HG03469 (cell line): Measurements from ENCODE around the gene PRKCE.

Experiments
- ATAC-seq: cut with Tn5 transposase; IDR thresholded peaks from one replicate; pipeline ENCODE4 v1.9.1; 2021; ENCODE audit warnings: mild to moderate bottlenecking, moderate library complexity, moderate number of reproducible peaks; ENCODE audit not compliant: unreplicated experiment

PRKCE gene

DNA sequence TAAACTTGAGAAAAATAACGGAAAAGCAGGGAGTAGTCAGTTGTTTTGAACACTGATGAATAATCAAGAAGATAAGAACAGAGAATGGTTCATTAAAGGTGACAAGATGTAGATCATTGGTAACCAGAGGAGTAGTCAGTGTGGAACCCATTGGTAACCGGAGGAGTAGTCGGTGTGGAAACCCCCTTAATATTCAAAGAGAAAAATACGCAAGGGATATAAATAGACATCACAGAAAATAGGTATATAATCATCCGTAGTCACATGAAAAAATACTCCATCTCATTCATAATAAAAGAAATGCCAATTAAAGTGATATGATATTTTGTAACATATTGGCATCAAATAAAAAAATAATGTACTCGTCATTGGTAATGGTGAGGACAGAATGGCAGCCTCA lies 575.1 kb downstream of the PRKCE start:
- ATAC-seq, result no peak

DNA sequence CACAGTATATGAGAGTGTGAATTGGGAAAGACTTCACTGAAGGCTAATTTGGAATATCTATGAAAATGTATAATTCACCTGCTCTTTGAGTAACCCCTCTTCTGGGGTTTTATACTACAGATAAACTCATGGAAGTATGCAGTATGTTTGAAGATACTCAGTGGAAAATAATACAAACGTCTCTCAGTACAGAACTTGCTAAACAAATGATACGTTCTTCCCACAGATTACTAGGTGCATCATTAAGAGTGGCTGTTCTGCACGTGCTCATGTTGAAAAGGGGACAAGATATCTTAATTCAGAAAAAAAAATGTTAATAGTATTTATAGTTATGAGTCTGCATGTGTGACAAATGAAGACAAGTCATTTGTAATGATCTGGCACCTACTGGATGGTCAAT lies 575.5 kb downstream of the PRKCE start:
- ATAC-seq, result no peak

DNA sequence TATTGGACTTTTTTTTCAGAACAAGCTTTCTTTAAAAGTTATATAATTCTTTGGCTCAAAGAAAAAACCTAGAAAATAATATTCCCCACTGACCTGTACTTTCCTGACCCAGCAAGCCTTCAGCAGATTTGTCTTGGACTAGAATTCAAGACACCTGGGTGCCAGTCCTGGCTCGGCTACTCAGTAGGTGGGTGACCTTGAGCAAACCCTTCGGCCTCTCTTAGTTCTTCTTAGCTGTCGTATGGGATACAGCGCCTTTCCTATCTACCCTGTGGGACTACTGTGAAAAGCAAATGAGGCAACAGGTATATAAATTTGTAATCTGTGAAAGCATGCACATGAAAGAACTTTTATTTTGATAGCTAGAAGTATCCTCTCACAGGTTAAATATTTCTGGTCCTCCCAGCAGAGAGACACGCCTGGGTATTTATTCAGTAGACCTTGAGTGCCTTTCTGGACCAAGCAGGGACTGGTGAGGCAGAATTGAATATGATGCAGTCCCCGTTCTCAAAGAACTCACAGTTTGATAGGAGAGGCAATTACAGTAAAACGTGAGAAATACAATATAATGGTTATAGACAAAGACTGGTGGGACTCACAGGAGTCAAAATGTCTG lies 576.3 kb downstream of the PRKCE start:
- no peak for ATAC-seq

DNA sequence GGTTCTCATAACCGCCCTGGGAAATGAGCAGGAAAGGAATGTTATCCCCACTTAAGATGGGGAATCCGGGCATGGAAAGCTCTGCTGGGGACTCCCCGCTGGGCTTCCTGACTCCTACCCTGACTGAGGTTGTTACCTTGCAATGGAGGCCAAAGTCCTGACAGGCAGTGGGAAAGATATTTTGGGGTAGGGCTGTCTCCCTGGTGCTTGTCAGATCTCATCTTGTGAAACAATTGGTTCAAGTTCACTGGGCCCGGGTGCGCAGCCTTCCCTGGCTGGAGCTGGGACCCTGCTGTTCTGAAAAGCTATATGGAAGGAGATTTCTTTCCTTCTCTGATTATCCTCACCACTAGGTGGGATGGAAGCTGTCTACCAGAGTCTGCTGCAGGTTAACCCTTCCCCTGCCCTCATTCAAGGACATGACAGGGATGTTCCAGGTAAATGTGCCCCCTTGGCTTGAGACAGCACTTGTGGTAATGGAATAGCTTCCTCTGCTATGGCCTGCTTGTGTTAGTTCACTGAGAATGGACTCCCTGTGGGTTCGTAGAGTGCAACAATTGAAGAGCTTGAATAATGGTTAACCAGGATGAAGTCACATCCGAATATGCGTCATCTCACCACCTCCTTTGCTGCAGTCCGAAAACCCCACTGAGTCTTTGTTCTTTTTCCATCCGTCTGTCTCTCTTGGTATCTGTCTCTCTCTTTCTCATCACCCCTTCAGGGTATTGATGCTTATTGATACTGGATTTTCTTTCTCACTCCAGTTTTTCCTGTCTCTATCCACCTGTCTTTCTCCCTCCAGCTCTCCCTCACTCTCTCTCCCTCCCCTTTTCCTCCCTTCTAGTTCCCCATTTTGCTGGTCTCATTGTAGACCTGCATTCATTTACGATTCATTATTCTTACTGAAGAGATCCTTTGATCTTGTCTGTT lies 577.9 kb downstream of the PRKCE start:
- peak; percentile 31 for ATAC-seq

DNA sequence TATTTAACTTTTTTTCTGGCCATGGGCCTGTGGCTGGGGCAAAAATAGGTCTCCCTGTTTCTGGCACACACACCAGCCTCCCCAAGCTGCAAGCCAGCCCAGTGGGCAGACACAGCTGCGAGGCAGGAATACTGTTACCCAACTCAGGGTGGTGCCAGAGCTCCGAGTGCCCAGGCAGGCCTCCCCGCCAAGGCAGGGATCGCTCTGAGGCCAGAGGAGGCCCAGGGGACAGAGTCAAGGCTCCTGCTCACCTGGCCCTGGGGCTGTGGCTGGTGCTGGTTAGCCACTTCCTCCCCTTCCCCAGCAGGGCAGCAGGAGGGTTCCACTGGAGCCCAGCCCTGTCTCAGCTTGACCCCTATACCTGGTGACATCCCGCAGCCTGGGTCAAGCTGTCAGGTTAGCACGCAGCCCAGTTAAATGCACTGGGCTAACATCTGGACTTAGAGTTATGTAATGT lies 578.7 kb downstream of the PRKCE start:
- peak; percentile 34 for ATAC-seq

DNA sequence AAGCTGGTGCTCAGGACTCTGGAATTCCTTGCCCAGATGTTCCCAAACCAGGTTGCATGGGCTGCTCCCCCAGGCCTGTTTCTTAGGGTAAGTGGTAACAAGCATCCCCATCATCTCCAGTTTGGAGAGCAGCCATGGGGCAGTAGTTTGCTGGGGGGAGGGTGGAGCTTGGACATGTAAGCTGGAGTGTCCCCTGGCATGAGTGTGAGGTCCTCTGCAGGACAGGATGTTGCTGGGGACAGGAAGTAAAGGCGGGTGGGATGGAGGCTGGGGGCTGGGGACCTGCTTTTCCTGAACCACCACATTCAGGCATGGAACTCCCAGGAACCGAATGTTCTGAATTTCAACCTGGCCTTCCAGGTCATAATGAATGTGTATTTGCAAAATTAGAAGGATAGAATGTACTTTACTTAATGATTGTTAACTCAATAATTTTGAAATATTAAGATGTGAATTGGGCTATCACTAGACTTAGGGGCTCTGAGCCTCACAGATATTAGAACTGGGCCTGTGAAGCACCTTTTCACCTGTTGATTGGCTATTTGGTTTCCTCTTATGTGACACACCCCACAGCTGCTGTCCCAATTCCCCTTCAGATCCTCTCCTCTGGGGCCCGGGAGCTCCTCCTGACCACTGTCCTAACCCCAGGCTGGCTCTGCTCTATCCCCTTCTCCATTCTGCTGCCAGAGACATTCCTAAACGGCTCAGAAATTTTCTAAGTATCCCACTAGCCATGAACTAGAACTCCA lies 579.4 kb downstream of the PRKCE start:
- no peak for ATAC-seq

DNA sequence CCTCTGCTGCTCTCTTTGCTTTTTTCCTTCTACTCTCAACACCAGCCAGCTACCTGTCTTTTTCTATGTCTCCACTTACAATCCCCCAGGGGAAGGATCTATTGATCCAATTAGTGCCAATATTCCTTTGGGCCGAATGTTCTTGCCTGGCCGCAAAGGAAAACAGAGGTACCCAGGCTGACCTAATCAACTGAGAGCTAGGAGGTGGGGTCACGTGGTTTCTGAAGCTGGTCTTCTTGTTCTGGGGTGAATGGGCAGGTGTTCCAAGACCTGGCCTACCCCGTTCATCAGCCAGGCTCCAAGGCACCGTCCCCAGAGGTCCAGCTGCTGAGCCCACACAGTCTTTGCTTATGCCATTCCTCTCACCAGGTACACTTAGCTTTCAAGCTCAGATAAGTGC lies 580.2 kb downstream of the PRKCE start:
- no peak for ATAC-seq

DNA sequence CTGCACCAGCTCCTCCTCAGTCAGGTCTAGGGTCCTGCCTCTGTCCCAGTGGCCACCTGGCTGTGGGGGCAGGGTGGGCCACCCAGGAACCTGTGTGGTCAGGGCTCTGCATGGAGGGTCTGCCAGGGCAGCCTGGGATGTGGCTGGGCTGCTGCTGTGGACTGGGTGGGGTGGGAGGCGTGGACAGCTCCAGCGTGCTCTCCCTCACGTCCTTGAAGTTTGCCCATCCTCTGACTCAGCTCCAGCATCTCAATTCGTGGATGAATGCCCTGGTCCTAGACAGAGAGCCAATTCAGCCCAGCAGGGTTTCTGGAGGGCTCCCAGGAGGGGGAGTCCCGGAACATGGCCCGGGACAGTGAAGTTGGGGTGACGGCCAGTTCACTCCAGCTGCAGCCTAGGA lies 581.4 kb downstream of the PRKCE start:
- ATAC-seq, result no peak

DNA sequence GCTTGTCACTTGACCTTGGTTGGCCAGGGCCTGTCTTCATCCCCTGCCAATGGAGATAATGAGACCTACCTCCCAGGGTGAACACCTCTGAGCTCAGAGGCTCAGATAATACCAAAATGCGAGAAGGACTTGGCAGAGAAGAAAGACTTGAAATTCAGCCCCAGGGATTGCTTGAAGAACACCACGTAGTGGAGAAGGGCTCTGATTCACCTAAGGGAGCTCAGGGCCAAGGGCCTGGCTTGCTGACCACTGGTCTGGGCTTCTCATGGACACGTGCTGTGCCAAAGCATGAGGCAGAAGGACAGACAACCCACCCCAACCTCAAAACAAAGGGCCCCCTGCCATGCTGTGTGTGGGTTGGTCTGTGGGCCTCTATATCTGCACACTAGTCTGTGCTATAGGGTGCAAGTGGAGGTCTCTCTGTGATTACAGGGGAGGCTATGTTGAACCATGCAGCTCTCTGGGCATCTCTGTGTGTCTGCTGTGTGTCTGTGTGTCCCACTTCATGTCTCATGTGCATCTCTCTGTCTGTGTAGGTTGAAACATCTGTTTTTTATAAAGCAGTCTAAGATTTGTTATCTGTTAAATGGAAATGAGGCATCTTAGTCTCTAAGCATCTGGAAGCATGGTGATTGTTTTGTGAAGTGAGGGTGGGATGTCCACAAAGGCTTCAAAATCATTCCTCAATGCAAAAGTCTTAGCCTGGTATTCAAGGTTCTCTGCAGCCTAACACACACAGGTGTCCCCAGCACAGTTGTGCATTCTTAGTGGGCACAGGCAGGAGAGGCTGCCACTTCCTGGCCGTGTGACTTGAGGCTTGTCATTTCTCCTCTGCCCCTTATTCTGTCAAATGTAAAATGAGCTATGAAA lies 584.8 kb downstream of the PRKCE start:
- ATAC-seq, result no peak

DNA sequence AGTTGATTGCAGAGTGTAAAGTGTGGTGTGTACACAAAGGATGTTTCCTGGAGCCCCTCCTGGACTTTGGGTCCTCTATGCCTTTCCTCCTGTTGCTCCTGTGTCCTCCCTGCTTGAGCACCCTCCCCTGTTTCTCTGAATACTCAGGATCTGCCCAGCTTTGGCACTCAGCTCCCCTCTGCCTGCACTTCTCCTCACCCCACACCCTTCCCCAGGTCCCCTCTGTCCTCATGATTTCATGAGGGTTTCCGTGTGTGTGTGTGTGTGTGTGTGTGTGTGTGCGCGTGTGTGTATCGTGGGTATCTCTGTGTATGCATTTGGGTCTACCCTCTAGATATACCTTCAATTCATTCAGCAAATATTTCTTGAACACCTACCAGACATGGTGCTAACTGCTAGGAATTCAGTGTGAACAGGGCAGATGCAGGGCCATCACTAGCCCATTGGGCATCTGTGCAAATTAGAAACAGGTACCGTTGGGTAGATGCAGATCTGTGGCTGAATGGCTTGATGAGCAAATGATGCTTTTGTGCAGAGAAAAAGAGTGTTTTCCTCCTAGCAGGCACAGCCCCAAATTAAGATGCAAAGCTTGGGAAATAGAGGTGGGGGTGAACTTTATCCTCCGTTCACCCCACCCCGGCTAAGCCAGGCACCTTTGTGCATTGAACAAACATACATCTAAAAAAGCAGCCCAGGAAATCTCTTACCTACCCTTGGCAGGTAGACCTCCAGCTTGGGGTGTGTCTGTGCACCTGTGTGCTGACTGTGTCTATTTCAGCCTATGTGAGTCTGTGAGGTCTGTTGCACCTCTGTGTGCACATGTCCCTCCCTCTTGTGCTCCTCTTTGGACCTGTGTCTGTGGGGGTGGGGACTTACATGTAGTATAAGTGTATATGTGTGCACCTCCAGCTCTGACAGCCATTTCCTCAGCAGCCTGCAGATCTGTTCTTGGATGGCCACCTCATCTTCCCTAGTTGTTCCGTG lies 585.7 kb downstream of the PRKCE start:
- no peak for ATAC-seq
